ENCODE measurements around the gene CDCA7L. TPM values are rescaled to one million over a fixed set of nuclear protein-coding genes. Genes with fewer than 3 reads are reported as not detected.
A peak's percentile ranks its signal among the peaks of the same experiment; 100 is the strongest.

Gene CDCA7L
- total RNA-seq, 1 donor from 2014 or later = 111 TPM

GRCh38 chr7:21912931-21913780, 32.5 kb downstream of the CDCA7L start:
- Mint-ChIP-seq H3K36me3 (ENCODE audit: low read depth) (peaks cover 52% of the 10 kb centered on the region), H3K4me1 (no peaks in the 10 kb centered on the region), H3K27me3 (no peaks in the 10 kb centered on the region), H3K9me3 (no peaks in the 10 kb centered on the region), H3K27ac (no peak overlapping the region), H3K4me3 (no peak overlapping the region)
- no peak for DNase-seq
- intact Hi-C loops (cut with micrococcal nuclease) = no loop called here

GRCh38 chr7:21912305-21912704, 33.4 kb downstream of the CDCA7L start:
- H3K27ac Mint-ChIP-seq = no peak overlapping the region
- DNase-seq = no peak
- intact Hi-C loops (cut with micrococcal nuclease) = no loop called here
- H3K9me3 Mint-ChIP-seq = no peaks in the 10 kb centered on the region
- H3K27me3 Mint-ChIP-seq = no peaks in the 10 kb centered on the region
- peaks cover 56% of the 10 kb centered on the region for H3K36me3 Mint-ChIP-seq (ENCODE audit: low read depth)
- H3K4me1 Mint-ChIP-seq = no peaks in the 10 kb centered on the region
- H3K4me3 Mint-ChIP-seq = no peak overlapping the region

DNA sequence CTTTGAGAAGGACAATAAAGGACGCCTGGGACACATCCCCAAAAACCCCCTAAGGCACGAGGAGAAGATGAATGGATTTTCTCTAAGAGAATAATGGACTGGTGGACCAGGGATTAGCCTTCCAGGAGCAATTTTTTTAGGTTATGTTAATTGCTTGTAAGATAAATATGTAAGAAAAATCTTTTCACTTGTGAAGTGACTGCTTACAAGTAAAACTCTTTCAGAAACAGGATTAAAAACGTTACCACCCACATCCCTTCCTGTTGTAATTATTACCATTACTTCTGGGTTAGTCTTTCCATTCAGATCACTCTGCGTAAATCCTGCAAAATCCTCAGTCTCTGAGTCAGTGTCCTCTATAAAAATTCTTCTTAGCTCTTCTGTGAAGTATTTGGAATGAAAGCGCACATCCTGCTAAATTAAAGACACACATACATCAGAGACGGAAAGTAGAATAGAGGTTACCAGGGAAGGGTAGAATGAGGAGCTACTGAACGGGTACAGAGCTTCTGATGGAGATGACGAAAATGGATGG, 34.3 kb downstream of the CDCA7L start:
- Mint-ChIP-seq H3K9me3 (no peaks in the 10 kb centered on the region), H3K4me1 (no peaks in the 10 kb centered on the region), H3K4me3 (no peak overlapping the region), H3K27me3 (no peaks in the 10 kb centered on the region), H3K36me3 (ENCODE audit: low read depth) (peaks cover 55% of the 10 kb centered on the region), H3K27ac (peak overlapping the region; percentile 42)
- intact Hi-C loops (cut with micrococcal nuclease) = no loop called here
- no peak for DNase-seq

DNA sequence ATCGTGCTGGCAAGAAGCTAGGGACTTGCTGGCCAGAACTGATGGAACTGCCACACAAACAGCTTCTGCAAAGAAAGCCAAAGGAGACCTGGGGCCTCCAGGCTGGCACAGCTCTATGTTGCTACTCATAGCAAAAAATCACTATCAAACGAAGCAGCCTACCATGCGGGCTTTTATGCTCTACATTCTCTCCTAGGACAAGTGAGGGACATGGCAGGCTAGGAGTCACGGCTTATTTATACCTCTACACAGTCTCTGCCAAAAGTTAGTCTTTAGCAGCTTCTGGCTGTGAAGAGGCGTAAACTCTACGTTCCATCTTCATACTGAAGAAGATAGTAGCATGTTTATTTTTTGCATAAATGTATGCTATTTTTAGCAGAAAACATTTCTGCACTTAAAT, 35.4 kb downstream of the CDCA7L start:
- H3K27me3 Mint-ChIP-seq = no peaks in the 10 kb centered on the region
- no peaks in the 10 kb centered on the region for H3K4me1 Mint-ChIP-seq
- intact Hi-C loops (cut with micrococcal nuclease) = no loop called here
- DNase-seq = no peak
- H3K9me3 Mint-ChIP-seq = no peaks in the 10 kb centered on the region
- H3K36me3 Mint-ChIP-seq (ENCODE audit: low read depth) = peaks cover 51% of the 10 kb centered on the region
- H3K27ac Mint-ChIP-seq = no peak overlapping the region
- no peak overlapping the region for H3K4me3 Mint-ChIP-seq

DNA sequence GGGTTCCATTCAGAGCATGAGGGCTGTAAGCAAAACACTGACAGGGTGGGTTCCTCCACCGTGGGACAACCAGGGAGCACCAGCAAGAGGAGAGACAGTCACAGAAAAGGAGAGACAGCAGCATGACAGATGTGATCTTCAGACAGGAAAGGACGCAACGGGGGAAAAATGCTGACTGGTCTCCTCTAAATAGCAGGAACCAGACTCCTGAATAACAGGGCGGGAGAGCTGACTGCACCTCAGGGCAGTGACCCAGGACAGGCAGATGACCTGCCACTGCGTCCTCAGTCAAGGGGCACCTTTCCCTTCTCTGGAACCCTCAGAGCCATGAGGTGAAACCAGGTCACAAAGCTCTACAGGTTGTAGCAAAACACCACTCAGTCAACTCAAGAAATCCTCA, 37.0 kb downstream of the CDCA7L start:
- Mint-ChIP-seq H3K4me3 (no peak overlapping the region), H3K27me3 (no peaks in the 10 kb centered on the region), H3K9me3 (no peaks in the 10 kb centered on the region), H3K36me3 (ENCODE audit: low read depth) (peaks cover 53% of the 10 kb centered on the region), H3K4me1 (no peaks in the 10 kb centered on the region), H3K27ac (no peak overlapping the region)
- DNase-seq = no peak
- intact Hi-C loops (cut with micrococcal nuclease) = no loop called here

DNA sequence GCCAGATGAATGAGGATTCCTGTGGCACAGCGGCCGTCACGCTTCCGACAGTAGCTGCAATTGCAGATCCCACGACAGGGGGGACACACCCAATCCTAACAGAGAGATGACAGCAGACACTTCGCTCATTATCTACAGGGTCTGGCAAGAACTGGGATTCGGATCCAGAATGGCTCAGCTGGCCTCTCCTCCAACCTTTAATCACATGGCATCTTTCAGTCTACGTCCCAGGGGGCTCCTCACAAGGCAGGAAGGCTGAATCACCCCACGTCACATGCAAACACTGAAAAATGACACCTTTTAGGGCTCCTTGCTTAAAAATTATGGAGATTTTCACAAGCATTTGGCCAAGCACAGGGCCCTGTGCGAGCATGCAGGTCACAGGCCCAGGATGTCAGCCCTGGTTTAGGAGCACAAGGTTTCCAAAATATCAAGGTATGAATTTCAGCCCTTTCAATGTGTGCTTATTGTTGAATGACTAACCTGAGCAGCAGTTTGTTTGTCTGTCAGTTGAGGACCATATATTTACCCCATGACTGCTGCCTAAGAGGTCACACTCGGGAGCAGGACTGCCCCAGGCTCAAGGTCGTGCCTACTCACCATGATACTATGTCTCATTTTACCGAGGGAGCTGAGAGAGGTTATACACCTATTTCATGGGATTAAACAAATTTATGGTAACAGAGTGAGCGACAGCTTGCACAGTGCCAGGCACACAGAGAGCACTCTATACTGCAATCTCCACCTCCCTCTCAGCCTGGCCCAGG, 42.5 kb downstream of the CDCA7L start:
- Mint-ChIP-seq H3K27me3 (no peaks in the 10 kb centered on the region), H3K36me3 (ENCODE audit: low read depth) (peaks cover 68% of the 10 kb centered on the region), H3K9me3 (peaks cover under 1% of the 10 kb centered on the region), H3K27ac (no peak overlapping the region), H3K4me1 (peaks cover 9% of the 10 kb centered on the region), H3K4me3 (no peak overlapping the region)
- no peak for DNase-seq
- intact Hi-C loops (cut with micrococcal nuclease) = no loop called here

GRCh38 chr7:21902240-21902639, 43.5 kb downstream of the CDCA7L start:
- no peaks in the 10 kb centered on the region for H3K27me3 Mint-ChIP-seq
- peaks cover 18% of the 10 kb centered on the region for H3K4me1 Mint-ChIP-seq
- no peak overlapping the region for H3K4me3 Mint-ChIP-seq
- intact Hi-C loops (cut with micrococcal nuclease) = no loop called here
- H3K36me3 Mint-ChIP-seq (ENCODE audit: low read depth) = peaks cover 71% of the 10 kb centered on the region
- H3K27ac Mint-ChIP-seq = no peak overlapping the region
- DNase-seq = no peak
- peaks cover 7% of the 10 kb centered on the region for H3K9me3 Mint-ChIP-seq

GRCh38 chr7:21898265-21898930, 47.3 kb downstream of the CDCA7L start:
- Mint-ChIP-seq H3K9me3 (peaks cover 7% of the 10 kb centered on the region), H3K4me1 (peaks cover 20% of the 10 kb centered on the region), H3K27me3 (no peaks in the 10 kb centered on the region), H3K27ac (peak overlapping the region; percentile 91), H3K36me3 (ENCODE audit: low read depth) (peaks cover 57% of the 10 kb centered on the region), H3K4me3 (peak overlapping the region; percentile 77)
- intact Hi-C loops (cut with micrococcal nuclease) = loop anchor here (2.0 to 5.0 kb wide), 2 partner anchors 40 to 104 kb away; no protein-coding TSS in a partner anchor
- peak; percentile 74 for DNase-seq

GRCh38 chr7:21893401-21893800, 52.3 kb downstream of the CDCA7L start:
- intact Hi-C loops (cut with micrococcal nuclease) = no loop called here
- no peak for DNase-seq
- H3K27me3 Mint-ChIP-seq = no peaks in the 10 kb centered on the region
- H3K4me3 Mint-ChIP-seq = no peak overlapping the region
- peaks cover 13% of the 10 kb centered on the region for H3K4me1 Mint-ChIP-seq
- H3K36me3 Mint-ChIP-seq (ENCODE audit: low read depth) = peaks cover 21% of the 10 kb centered on the region
- no peak overlapping the region for H3K27ac Mint-ChIP-seq
- H3K9me3 Mint-ChIP-seq = peaks cover 7% of the 10 kb centered on the region

- H3K27ac Mint-ChIP-seq = no peak overlapping the region
- intact Hi-C loops (cut with micrococcal nuclease) = no loop called here
- no peak overlapping the region for H3K4me3 Mint-ChIP-seq
- no peak for DNase-seq
- no peaks in the 10 kb centered on the region for H3K4me1 Mint-ChIP-seq
- no peaks in the 10 kb centered on the region for H3K9me3 Mint-ChIP-seq
- H3K27me3 Mint-ChIP-seq = no peaks in the 10 kb centered on the region
- H3K36me3 Mint-ChIP-seq (ENCODE audit: low read depth) = peaks cover 8% of the 10 kb centered on the region
These were observed 54.4 kb downstream of the CDCA7L start for GRCh38 chr7:21891291-21891690.

GRCh38 chr7:21887779-21888178, 57.9 kb downstream of the CDCA7L start:
- Mint-ChIP-seq H3K4me1 (no peaks in the 10 kb centered on the region), H3K36me3 (ENCODE audit: low read depth) (peaks cover 2% of the 10 kb centered on the region), H3K27me3 (no peaks in the 10 kb centered on the region), H3K4me3 (no peak overlapping the region), H3K27ac (no peak overlapping the region), H3K9me3 (no peaks in the 10 kb centered on the region)
- intact Hi-C loops (cut with micrococcal nuclease) = no loop called here
- no peak for DNase-seq

GRCh38 chr7:21887353-21887752, 58.3 kb downstream of the CDCA7L start:
- H3K4me1 Mint-ChIP-seq = no peaks in the 10 kb centered on the region
- no peak overlapping the region for H3K4me3 Mint-ChIP-seq
- no peaks in the 10 kb centered on the region for H3K36me3 Mint-ChIP-seq (ENCODE audit: low read depth)
- intact Hi-C loops (cut with micrococcal nuclease) = no loop called here
- no peaks in the 10 kb centered on the region for H3K27me3 Mint-ChIP-seq
- DNase-seq = no peak
- no peak overlapping the region for H3K27ac Mint-ChIP-seq
- H3K9me3 Mint-ChIP-seq = no peaks in the 10 kb centered on the region

DNA sequence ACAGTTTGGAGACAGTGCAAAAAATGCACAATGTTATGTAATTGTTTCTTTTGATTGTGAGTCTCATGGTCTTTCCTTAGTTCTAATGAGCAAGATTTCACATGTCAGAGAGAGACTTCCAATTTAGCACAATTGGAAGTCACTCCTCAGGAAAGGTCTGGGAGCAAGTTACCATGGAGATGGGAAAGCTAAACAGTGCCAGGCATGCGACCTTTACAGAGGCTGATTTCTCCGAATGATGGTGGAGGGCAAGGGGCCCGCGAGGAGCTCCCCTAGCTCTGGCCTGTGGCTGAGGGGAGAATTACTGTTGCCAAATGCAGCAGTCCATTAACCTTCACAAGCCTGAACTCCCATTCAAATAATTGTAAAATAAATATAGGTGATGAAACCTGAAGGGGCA, 59.3 kb downstream of the CDCA7L start:
- intact Hi-C loops (cut with micrococcal nuclease) = no loop called here
- Mint-ChIP-seq H3K9me3 (no peaks in the 10 kb centered on the region), H3K4me3 (no peak overlapping the region), H3K4me1 (no peaks in the 10 kb centered on the region), H3K36me3 (ENCODE audit: low read depth) (no peaks in the 10 kb centered on the region), H3K27me3 (no peaks in the 10 kb centered on the region), H3K27ac (no peak overlapping the region)
- DNase-seq = no peak

DNA sequence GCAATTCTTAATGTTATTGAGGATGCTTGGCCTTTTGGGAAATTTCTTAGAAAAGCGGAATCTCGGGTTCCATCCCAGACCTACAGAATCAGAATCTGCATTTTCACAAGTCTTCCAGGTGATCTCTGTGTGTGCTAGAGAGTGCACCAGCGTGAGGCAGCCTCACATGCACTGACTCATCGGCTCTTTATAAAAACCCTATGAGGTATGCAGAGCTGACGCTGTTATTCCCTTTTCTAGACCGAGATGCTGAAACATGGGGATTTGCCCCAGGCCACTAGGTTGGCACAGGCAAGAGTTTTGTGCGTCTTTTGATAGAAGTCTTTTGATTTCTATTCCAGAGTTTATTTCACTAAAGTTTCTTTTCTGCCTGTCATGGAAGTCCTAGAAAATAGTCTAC, 61.2 kb downstream of the CDCA7L start:
- intact Hi-C loops (cut with micrococcal nuclease) = no loop called here
- Mint-ChIP-seq H3K36me3 (ENCODE audit: low read depth) (no peaks in the 10 kb centered on the region), H3K4me3 (no peak overlapping the region), H3K27me3 (no peaks in the 10 kb centered on the region), H3K4me1 (no peaks in the 10 kb centered on the region), H3K9me3 (no peaks in the 10 kb centered on the region), H3K27ac (no peak overlapping the region)
- DNase-seq = no peak

All from activated CD4-positive, alpha-beta T cell treated with anti-CD3 and anti-CD28 coated beads, Interleukin-2, amount 10 ng/mL, durations not matched to agents 24 days and 14 days (primary cell).